Panc1 (cell line): ENCODE data around the gene IGLON5.
A peak's percentile ranks its signal among the peaks of the same experiment; 100 is the strongest.

ENCODE experiments used
- CTCF ChIP-seq: fragments of 450-650 bp; IDR thresholded peaks from 2 replicates; pipeline ENCODE4 v1.5.1; 2017; ENCODE audit warnings: mild to moderate bottlenecking
- SIN3A ChIP-seq: IDR thresholded peaks from 2 replicates; pipeline ENCODE4 v1.6.1; 2012; ENCODE audit warnings: low read depth, mild to moderate bottlenecking, low read length, moderate library complexity, borderline replicate concordance; ENCODE audit not compliant: insufficient read depth

GRCh38 chr19:51366389-51367254 lies 55.2 kb downstream of the IGLON5 start:
- TF ChIP-seq CTCF (no peak), SIN3A (0 out of 2 replicates have a peak, but pooled peaks have one; percentile 58)
